ENCODE data around the gene RCSD1.
A peak's percentile ranks its signal among the peaks of the same experiment; 100 is the strongest.
"Not testable (repeated sequence)": the region's sequence is repeated elsewhere in the genome, so short reads cannot be mapped to it uniquely, and the experiment has no call there.

The RCSD1 gene

GRCh38 chr1:167719715-167720421 is 89.8 kb downstream of the RCSD1 start:
- not testable (repeated sequence) for DNase-seq

- DNase-seq = peak; percentile 62 to 78
These were observed 91.1 kb downstream of the RCSD1 start for GRCh38 chr1:167720965-167721616.

GRCh38 chr1:167721617-167722151 is 91.7 kb downstream of the RCSD1 start, which contains the start of gene MPZL1:
Gene MPZL1 (plus strand): TSS chr1:167721982. CDS start chr1:167722152, 170 bp downstream.
- DNase-seq = peak; percentile 91 to 96

- DNase-seq = no peak
These were observed 92.3 kb downstream of the RCSD1 start for GRCh38 chr1:167722152-167722869.

- DNase-seq = no peak
These were observed 92.8 kb downstream of the RCSD1 start for GRCh38 chr1:167722870-167723251.

GRCh38 chr1:167723707-167724323 is 93.8 kb downstream of the RCSD1 start:
- no peak for DNase-seq

GRCh38 chr1:167726008-167726407 is 96.0 kb downstream of the RCSD1 start:
- DNase-seq = no peak

- DNase-seq = no peak
These were observed 98.9 kb downstream of the RCSD1 start for GRCh38 chr1:167728818-167729410.

- no peak for DNase-seq
These were observed 104.2 kb downstream of the RCSD1 start for GRCh38 chr1:167734227-167734626.

- DNase-seq = no peak
These were observed 104.8 kb downstream of the RCSD1 start for GRCh38 chr1:167734841-167735240.

- DNase-seq = no peak
These were observed 107.1 kb downstream of the RCSD1 start for GRCh38 chr1:167737169-167737568.

GRCh38 chr1:167738158-167738557 is 108.1 kb downstream of the RCSD1 start:
- DNase-seq = no peak

- DNase-seq = no peak
These were observed 109.7 kb downstream of the RCSD1 start for GRCh38 chr1:167739752-167740151.

- DNase-seq = not testable (repeated sequence)
These were observed 111.1 kb downstream of the RCSD1 start for GRCh38 chr1:167741103-167741502.

GRCh38 chr1:167742392-167743057 is 112.5 kb downstream of the RCSD1 start:
- DNase-seq = not testable (repeated sequence)

- DNase-seq = no peak
These were observed 114.9 kb downstream of the RCSD1 start for GRCh38 chr1:167744901-167745300.

GRCh38 chr1:167746013-167746672 is 116.1 kb downstream of the RCSD1 start:
- DNase-seq = no peak

GRCh38 chr1:167746988-167747655 is 117.1 kb downstream of the RCSD1 start:
- no peak for DNase-seq

GRCh38 chr1:167747988-167748387 is 118.0 kb downstream of the RCSD1 start:
- DNase-seq = no peak

GRCh38 chr1:167748906-167749305 is 118.9 kb downstream of the RCSD1 start:
- DNase-seq = no peak

- DNase-seq = no peak
These were observed 119.7 kb downstream of the RCSD1 start for GRCh38 chr1:167749741-167750140.

All from hippocampal formation (tissue), 2 donors.